GM12801 (cell line): ENCODE data around the gene SULT6B1.

Source experiments
- CTCF ChIP-seq: IDR thresholded peaks from one replicate; pipeline ENCODE4 v1.5.1; 2011; ENCODE audit warnings: control low read depth; ENCODE audit not compliant: insufficient read length; ENCODE audit errors: extremely low read depth

The SULT6B1 gene

GRCh38 chr2:37153224-37153623 is 35.2 kb downstream of the SULT6B1 start:
- no peak for TF ChIP-seq CTCF

GRCh38 chr2:37149626-37150322 is 38.7 kb downstream of the SULT6B1 start:
- TF ChIP-seq CTCF: no peak

GRCh38 chr2:37148325-37148724 is 40.1 kb downstream of the SULT6B1 start:
- no peak for TF ChIP-seq CTCF

GRCh38 chr2:37146062-37146461 is 42.4 kb downstream of the SULT6B1 start:
- TF ChIP-seq CTCF: no peak

- TF ChIP-seq CTCF: no peak
Observed at GRCh38 chr2:37143974-37144373, 44.5 kb downstream of the SULT6B1 start.

GRCh38 chr2:37142546-37142945 is 45.9 kb downstream of the SULT6B1 start:
- no peak for TF ChIP-seq CTCF

- no peak for TF ChIP-seq CTCF
Observed at GRCh38 chr2:37132914-37133313, 55.6 kb downstream of the SULT6B1 start.
